VCaP (cell line): ENCODE data around the gene BEST4.
"Not testable (repeated sequence)": the region's sequence is repeated elsewhere in the genome, so short reads cannot be mapped to it uniquely, and the experiment has no call there.

ENCODE experiments used
- H3K27ac ChIP-seq: fragments of 450-650 bp; 2 replicates; pipeline ENCODE4 v1.5.1; 2017
- CTCF ChIP-seq: fragments of 450-650 bp; conservative IDR thresholded peaks from 2 replicates; pipeline ENCODE4 v1.5.1; 2017; ENCODE audit warnings: mild to moderate bottlenecking, moderate library complexity

Gene BEST4

GRCh38 chr1:44829506-44830384, 41.8 kb upstream of the BEST4 start:
- H3K27ac ChIP-seq, result no peak overlapping the region
- TF ChIP-seq CTCF, result no peak

- TF ChIP-seq CTCF, result no peak
Measured at GRCh38 chr1:44828841-44829440, 41.0 kb upstream of the BEST4 start.

GRCh38 chr1:44828003-44828651, 40.2 kb upstream of the BEST4 start:
- no peak for TF ChIP-seq CTCF
- no peak overlapping the region for H3K27ac ChIP-seq

More at GRCh38 chr1:44828841-44829440, 41.0 kb upstream of the BEST4 start:
- no peak overlapping the region for H3K27ac ChIP-seq

GRCh38 chr1:44827197-44828002, 39.4 kb upstream of the BEST4 start:
- H3K27ac ChIP-seq, result no peak overlapping the region
- TF ChIP-seq CTCF, result no peak

- TF ChIP-seq CTCF, result no peak
- no peak overlapping the region for H3K27ac ChIP-seq
Measured at GRCh38 chr1:44826375-44827196, 38.6 kb upstream of the BEST4 start.

- not testable (repeated sequence) for H3K27ac ChIP-seq
Measured at GRCh38 chr1:44824392-44824791, 36.4 kb upstream of the BEST4 start.

- TF ChIP-seq CTCF, result no peak
- H3K27ac ChIP-seq, result no peak overlapping the region
Measured at GRCh38 chr1:44822981-44823451, 35.0 kb upstream of the BEST4 start.
